HepG2 (cell line): ENCODE data around the gene SOAT2. TPM values are rescaled to one million over a fixed set of nuclear protein-coding genes. Genes with fewer than 3 reads are reported as not detected.

Experiments
- ATAC-seq: fragments of 200-7000 bp; cut with Tn5 transposase; 3 replicates; pipeline ENCODE4 v1.9.1; 2020; ENCODE audit warnings: mild to moderate bottlenecking, moderate library complexity
- BruUV-seq: library from RNA; stranded (reverse); fragments of 400-500 nt; replicated peaks from 2 replicates; lab custom pipeline; 2021; lab: Mats Ljungman, UMichigan
- CTCF ChIA-PET: fragments of 300-600 bp; formaldehyde crosslinking; extraction: SDS; loops from one replicate; lab custom pipeline; 2021; ENCODE audit warnings: low total read pairs, inconsistent platforms, low intra/inter-chr PET ratio; lab: Yijun Ruan, JAX
- POLR2A ChIA-PET: fragments of 350-600 bp; sonication (Branson Sonifier 250); formaldehyde crosslinking; loops from one replicate; lab custom pipeline; 2020; ENCODE audit warnings: antibody characterized with exemption, inconsistent platforms; lab: Yijun Ruan, JAX
- DNase-seq: peaks from one replicate; pipeline ENCODE4 v3.0.0-alpha.2; 2015; ENCODE audit warnings: low spot score
- FAIRE-seq: peaks from 3 replicates; lab custom pipeline; 2011; peaks lifted over from hg19 to GRCh38; lab: Jason Lieb, UNC
- H2AFZ ChIP-seq: one replicate; pipeline ENCODE4 v1.6.1; 2011; ENCODE audit warnings: low read length, inconsistent platforms
- H3K27ac ChIP-seq: fragments of 300-600 bp; 3 replicates; pipeline ENCODE4 v1.8.0; 2011; ENCODE audit warnings: mixed run types, mild to moderate bottlenecking, mixed read lengths, low read length, inconsistent platforms; ENCODE audit not compliant: insufficient read depth; ENCODE audit errors: extremely low read length
- H3K27me3 ChIP-seq, 2 experiments: fragments of 200-600 bp in 1 of 2; 2 replicates in 1 of 2; 3 replicates in 1 of 2; pipeline versions ENCODE4 v1.6.0 to v1.8.0; 2011; ENCODE audit warnings: low read length in 2 of 2, mild to moderate bottlenecking in 2 of 2, moderate library complexity in 2 of 2, inconsistent platforms in 1 of 2; ENCODE audit not compliant: insufficient read depth in 2 of 2, control insufficient read depth in 1 of 2
- H3K36me3 ChIP-seq, 2 experiments: fragments of 200-600 bp in 1 of 2; replicated peaks in 1 of 2; 2 replicates in 1 of 2; 3 replicates in 1 of 2; pipeline versions ENCODE4 v1.5.1 to v1.8.0; 2011; ENCODE audit warnings: low read length in 2 of 2, inconsistent platforms in 1 of 2; ENCODE audit not compliant: insufficient read depth in 2 of 2, control insufficient read depth in 1 of 2
- H3K4me1 ChIP-seq: 2 replicates; pipeline ENCODE4 v1.5.1; 2012; ENCODE audit warnings: low read length, inconsistent platforms; ENCODE audit not compliant: insufficient read depth
- H3K4me2 ChIP-seq: 2 replicates; pipeline ENCODE4 v1.6.0; 2011; ENCODE audit warnings: low read depth, low read length, inconsistent platforms
- H3K4me3 ChIP-seq, 3 experiments: fragments of 200-600 bp in 1 of 3; sonication (generic), shearing (Covaris generic) in 1 of 3; replicated peaks in 1 of 3; 2 replicates each; pipeline ENCODE4 v1.5.1; 2011 to 2016; ENCODE audit warnings: low read length in 3 of 3, inconsistent platforms in 2 of 3, low read depth in 2 of 3, mild to moderate bottlenecking in 2 of 3, control low read depth in 1 of 3, mixed read lengths in 1 of 3; ENCODE audit not compliant: insufficient read depth in 1 of 3
- H3K79me2 ChIP-seq: one replicate; pipeline ENCODE4 v1.6.1; 2011; ENCODE audit warnings: low read length, inconsistent platforms; ENCODE audit not compliant: insufficient read depth
- H3K9ac ChIP-seq: 2 replicates; pipeline ENCODE4 v1.6.0; 2011; ENCODE audit warnings: mild to moderate bottlenecking, low read depth, low read length, inconsistent platforms; ENCODE audit not compliant: insufficient read depth
- H3K9me3 ChIP-seq: 2 replicates; pipeline ENCODE4 v1.5.1; 2012; ENCODE audit warnings: mild to moderate bottlenecking, low read length
- H4K20me1 ChIP-seq: 2 replicates; pipeline ENCODE4 v1.6.0; 2011; ENCODE audit warnings: inconsistent platforms, mild to moderate bottlenecking, low read length, moderate library complexity; ENCODE audit not compliant: insufficient read depth
- ATF2 ChIP-seq: sonication (generic); formaldehyde crosslinking; IDR thresholded peaks from 2 replicates; pipeline ENCODE4 v1.4.0; 2020; ENCODE audit warnings: missing genetic modification reagents
- IKZF5 ChIP-seq: IDR thresholded peaks from 2 replicates; pipeline ENCODE4 v1.6.1; 2018; ENCODE audit warnings: missing genetic modification reagents, mild to moderate bottlenecking, missing compliant biosample characterization
- ISX ChIP-seq: sonication (generic); formaldehyde crosslinking; conservative IDR thresholded peaks from 2 replicates; pipeline ENCODE4 v1.5.0; 2020; ENCODE audit warnings: missing genetic modification reagents
- NPAS2 ChIP-seq: sonication (generic); formaldehyde crosslinking; IDR thresholded peaks from 2 replicates; pipeline ENCODE4 v1.8.0; 2022; ENCODE audit warnings: mild to moderate bottlenecking, missing genetic modification reagents, borderline replicate concordance
- ZBTB38 ChIP-seq: sonication (generic); formaldehyde crosslinking; IDR thresholded peaks from 2 replicates; pipeline ENCODE4 v1.5.1; 2020; ENCODE audit warnings: mild to moderate bottlenecking, missing genetic modification reagents
- ZEB1 ChIP-seq: IDR thresholded peaks from 2 replicates; pipeline ENCODE4 v1.6.1; 2012; ENCODE audit warnings: mild to moderate bottlenecking, low read depth, inconsistent platforms; ENCODE audit not compliant: insufficient replicate concordance
- ZFP91 ChIP-seq: sonication (generic); formaldehyde crosslinking; IDR thresholded peaks from 2 replicates; pipeline ENCODE4 v1.9.0; 2022; ENCODE audit warnings: missing genetic modification reagents, mild to moderate bottlenecking, borderline replicate concordance
- ZNF160 ChIP-seq: sonication (generic); formaldehyde crosslinking; IDR thresholded peaks from 2 replicates; pipeline ENCODE4 v1.8.0; 2022; ENCODE audit warnings: mild to moderate bottlenecking, inconsistent platforms, missing genetic modification reagents
- ZNF660 ChIP-seq: sonication (generic); formaldehyde crosslinking; IDR thresholded peaks from 2 replicates; pipeline ENCODE4 v1.5.1; 2020; ENCODE audit warnings: mild to moderate bottlenecking, low read depth, missing genetic modification reagents, borderline replicate concordance
- WGBS: methylation state at CpG from one replicate; pipeline ENCODE4 v1.1.6; 2017; ENCODE audit warnings: low lambda C conversion rate; 5-methylcytosine and 5-hydroxymethylcytosine counted together
- in situ Hi-C: cut with HindIII; loops from 2 replicates; pipeline ENCODE4 v1.10.0; 2017; ENCODE audit warnings: low pct_unique_long_range_greater_than_20kb; ENCODE audit not compliant: extremely low pct_ligation_motif_present
- intact Hi-C: fragments of 100-400 bp; cut with micrococcal nuclease; formaldehyde crosslinking; loops from one replicate; pipeline ENCODE4 v1.10.0; 2022; ENCODE audit not compliant: unreplicated experiment
- polyA plus RNA-seq, 8 experiments: library from polyadenylated mRNA; depleted of rRNA in 3 of 8; stranded (reverse) in 7 of 8; unstranded in 1 of 8; fragments of >200 nt; fragmentation: Illumina TruSeq in 4 of 8; extraction: Trizol in 4 of 8; gene quantifications; 2 replicates each; pipeline versions ENCODE4 v1.2.1 to v1.2.3, GENCODE V29; 2011 to 2016; ENCODE audit warnings: low read depth in 4 of 8, missing spikeins in 1 of 8, mixed read lengths in 1 of 8; ENCODE audit not compliant: insufficient read depth in 1 of 8
- total RNA-seq, 5 experiments: library from RNA; depleted of rRNA; stranded (reverse); fragments of >200 nt; fragmentation: Illumina TruSeq; extraction: Trizol; gene quantifications; 2 replicates each; pipeline ENCODE4 v1.2.3, GENCODE V29; 2016; ENCODE audit warnings: low read depth in 1 of 5

SOAT2 gene
- total and polyA plus RNA-seq, 2 of the 13 experiments (the other 11 are each of a cell fraction or from before 2014, with no cell fraction given) = 14.9 to 108 TPM

- ChIA-PET CTCF (interaction anchor here (2.3 kb wide), 1 partner anchor 35 kb away, joined by 36 read pairs; no protein-coding TSS in a partner anchor), POLR2A (interaction anchor here (1.1 to 5.4 kb wide), 6 partner anchors 21 to 52 kb away, joined by 5 to 65 read pairs (median 32); partner anchors contain the start of genes SPRYD3 and TNS2)
- Histone ChIP-seq H3K27me3 (peaks cover 0 to 6% of the 10 kb centered on the region in 2 experiments; a peak in 2 of 5 replicates), H3K4me3 (no peak overlapping the region), H3K4me1 (peaks cover 96% of the 10 kb centered on the region), H3K9ac (no peak overlapping the region), H3K27ac (no peak overlapping the region), H4K20me1 (no peaks in the 10 kb centered on the region), H3K36me3 (no peaks in the 10 kb centered on the region), H3K4me2 (no peak overlapping the region), H2AFZ (no peak overlapping the region), H3K9me3 (no peaks in the 10 kb centered on the region), H3K79me2 (no peaks in the 10 kb centered on the region)
- DNase-seq = no peak
- no peak for ATAC-seq
- intact Hi-C loops = loop anchor here (5.0 kb wide), 1 partner anchor 47 kb away; no protein-coding TSS in a partner anchor
- no peak for FAIRE-seq
- WGBS = 89% methylated on average over 13 of the region's 13 CpGs
- BruUV-seq = no TSS peak
- in situ Hi-C loops = loop anchor here (5.0 kb wide), 1 partner anchor 38 kb away; no protein-coding TSS in a partner anchor
- TF ChIP-seq ATF2 (CRISPR knock-in tag) (no peak), ZBTB38 (CRISPR knock-in tag) (0 out of 2 replicates have a peak, but pooled peaks have one; percentile 17), IKZF5 (CRISPR knock-in tag) (no peak), ISX (no peak), ZNF660 (CRISPR knock-in tag) (no peak), ZNF160 (CRISPR knock-in tag) (no peak), ZEB1 (no peak), ZFP91 (CRISPR knock-in tag) (0 out of 2 replicates have a peak, but pooled peaks have one; percentile 13), NPAS2 (no peak)
Observed at GRCh38 chr12:53100466-53101151, 2.7 kb upstream of the SOAT2 start.
